ENCODE results near the gene TMEM18. TPM values are rescaled to one million over a fixed set of nuclear protein-coding genes. Genes with fewer than 3 reads are reported as not detected.

Gene TMEM18
- total and polyA plus RNA-seq, 8 donors, result 1.4 to 31.1 (median 14.5) TPM

- Histone ChIP-seq H3K4me1 (peaks cover 0 to 21% (median 11%) of the 10 kb centered on the region in 4 donors), H3K27me3 (no peaks in the 10 kb centered on the region), H3K4me3 (no peak overlapping the region), H3K9me3 (peaks cover 0 to 8% (median 3%) of the 10 kb centered on the region in 4 donors), H3K27ac (no peak overlapping the region), H3K36me3 (no peaks in the 10 kb centered on the region)
- TF ChIP-seq POLR2A (IDR thresholded peaks at IDR 0.05) (no peak), EP300 (IDR thresholded peaks at IDR 0.05) (no peak), POLR2AphosphoS5 (IDR thresholded peaks at IDR 0.05) (no peak), CTCF (IDR thresholded peaks at IDR 0.05) (no peak)
- intact Hi-C loops (cut with DNase I; ENCODE audit: low total_unique reads), result no loop called here
- no peak for DNase-seq
- 50 to 60% (median 58%) methylated on average over 11 of the region's 11 CpGs for WGBS, 5 donors
Observed at GRCh38 chr2:696999-697627, 19.9 kb upstream of the TMEM18 start.

GRCh38 chr2:696463-696862 lies 19.3 kb upstream of the TMEM18 start:
- WGBS, 5 donors, result 63 to 78% (median 71%) methylated on average over 5 of the region's 5 CpGs
- H3K4me3 ChIP-seq, result no peak overlapping the region
- peaks cover 0 to 8% (median 3%) of the 10 kb centered on the region in 4 donors for H3K9me3 ChIP-seq
- intact Hi-C loops (cut with DNase I; ENCODE audit: low total_unique reads), result no loop called here
- H3K36me3 ChIP-seq, result no peaks in the 10 kb centered on the region
- DNase-seq, result no peak
- no peaks in the 10 kb centered on the region for H3K27me3 ChIP-seq
- H3K4me1 ChIP-seq, result peaks cover 0 to 21% (median 11%) of the 10 kb centered on the region in 4 donors
- no peak overlapping the region for H3K27ac ChIP-seq
- no peak for TF ChIP-seq CTCF (IDR thresholded peaks at IDR 0.05)
- TF ChIP-seq POLR2A (IDR thresholded peaks at IDR 0.05), result no peak
- TF ChIP-seq POLR2AphosphoS5 (IDR thresholded peaks at IDR 0.05), result no peak
- no peak for TF ChIP-seq EP300 (IDR thresholded peaks at IDR 0.05)

GRCh38 chr2:694906-695510 lies 17.8 kb upstream of the TMEM18 start:
- Histone ChIP-seq H3K4me3 (no peak overlapping the region), H3K27ac (peak overlapping the region in 1 of 5 donors; percentile 22), H3K27me3 (no peaks in the 10 kb centered on the region), H3K4me1 (peaks cover 0 to 21% (median 11%) of the 10 kb centered on the region in 4 donors), H3K9me3 (peaks cover 0 to 8% (median 3%) of the 10 kb centered on the region in 4 donors), H3K36me3 (no peaks in the 10 kb centered on the region)
- peak; percentile 53 to 80 for DNase-seq
- no peak for TF ChIP-seq CTCF (IDR thresholded peaks at IDR 0.05)
- no peak for TF ChIP-seq POLR2AphosphoS5 (IDR thresholded peaks at IDR 0.05)
- no peak for TF ChIP-seq POLR2A (IDR thresholded peaks at IDR 0.05)
- no peak for TF ChIP-seq EP300 (IDR thresholded peaks at IDR 0.05)
- intact Hi-C loops (cut with DNase I; ENCODE audit: low total_unique reads), result no loop called here
- 26 to 50% (median 29%) methylated on average over 6 of the region's 6 CpGs for WGBS, 5 donors

GRCh38 chr2:694174-694573 lies 17.0 kb upstream of the TMEM18 start:
- TF ChIP-seq CTCF (IDR thresholded peaks at IDR 0.05) (no peak), POLR2AphosphoS5 (IDR thresholded peaks at IDR 0.05) (no peak), EP300 (IDR thresholded peaks at IDR 0.05) (no peak), POLR2A (IDR thresholded peaks at IDR 0.05) (no peak)
- WGBS, 5 donors, result 12 to 25% (median 16%) methylated on average over 2 of the region's 2 CpGs
- Histone ChIP-seq H3K36me3 (no peaks in the 10 kb centered on the region), H3K27me3 (no peaks in the 10 kb centered on the region), H3K27ac (no peak overlapping the region), H3K9me3 (peaks cover 0 to under 1% (median under 1%) of the 10 kb centered on the region in 4 donors), H3K4me1 (peaks cover 0 to 21% (median 11%) of the 10 kb centered on the region in 4 donors), H3K4me3 (no peak overlapping the region)
- DNase-seq, result no peak
- intact Hi-C loops (cut with DNase I; ENCODE audit: low total_unique reads), result no loop called here
